DOHH2 (cell line): ENCODE data around the gene MBD1.
"Not testable (repeated sequence)": the region's sequence is repeated elsewhere in the genome, so short reads cannot be mapped to it uniquely, and the experiment has no call there.

ENCODE experiments used
- H3F3A ChIP-seq: fragments of 200-600 bp; sonication (generic), shearing (Covaris generic); 2 replicates; pipeline ENCODE4 v1.6.0; 2016; ENCODE audit warnings: antibody characterized with exemption, mild to moderate bottlenecking; ENCODE audit not compliant: control insufficient read depth, insufficient read depth
- H3K27ac ChIP-seq: fragments of 200-600 bp; sonication (generic); 2 replicates; pipeline ENCODE4 v1.5.1; 2014; ENCODE audit warnings: low read depth, mild to moderate bottlenecking, low read length, moderate library complexity
- H3K27me3 ChIP-seq: fragments of 200-600 bp; sonication (generic); 2 replicates; pipeline ENCODE4 v1.6.1; 2014; ENCODE audit warnings: mild to moderate bottlenecking, low read length, mixed read lengths; ENCODE audit not compliant: control insufficient read depth
- H3K36me3 ChIP-seq: fragments of 200-600 bp; sonication (generic); 2 replicates; pipeline ENCODE4 v1.6.1; 2014; ENCODE audit warnings: mild to moderate bottlenecking, low read length, moderate library complexity, mixed read lengths; ENCODE audit not compliant: control insufficient read depth
- H3K4me1 ChIP-seq: fragments of 200-600 bp; sonication (generic); 2 replicates; pipeline ENCODE4 v1.6.1; 2014; ENCODE audit warnings: mild to moderate bottlenecking, low read length, mixed read lengths; ENCODE audit not compliant: control insufficient read depth
- H3K4me2 ChIP-seq: fragments of 200-600 bp; sonication (generic); 2 replicates; pipeline ENCODE4 v1.6.0; 2014; ENCODE audit warnings: mild to moderate bottlenecking, low read length, moderate library complexity
- H3K4me3 ChIP-seq: fragments of 200-600 bp; sonication (generic); 2 replicates; pipeline ENCODE4 v1.5.1; 2014; ENCODE audit warnings: mild to moderate bottlenecking, low read length, mixed read lengths
- H3K79me2 ChIP-seq: fragments of 200-600 bp; sonication (generic); 2 replicates; pipeline ENCODE4 v1.6.1; 2014; ENCODE audit warnings: mild to moderate bottlenecking, low read length, mixed read lengths; ENCODE audit not compliant: control insufficient read depth
- H3K9me2 ChIP-seq: fragments of 200-600 bp; sonication (generic); replicated peaks from 2 replicates; pipeline ENCODE4 v1.6.1; 2014; ENCODE audit warnings: mild to moderate bottlenecking, low read length, mixed read lengths; ENCODE audit not compliant: control insufficient read depth
- H3K9me3 ChIP-seq: fragments of 200-600 bp; sonication (generic); 2 replicates; pipeline ENCODE4 v1.6.1; 2014; ENCODE audit warnings: antibody characterized with exemption, low read length, mixed read lengths; ENCODE audit not compliant: control insufficient read depth, insufficient read depth
- H4K20me1 ChIP-seq: fragments of 200-600 bp; sonication (generic); 2 replicates; pipeline ENCODE4 v1.6.0; 2014; ENCODE audit warnings: low read depth, mild to moderate bottlenecking, antibody characterized with exemption, low read length, moderate library complexity; ENCODE audit not compliant: control insufficient read depth, insufficient read depth
- EZH2phosphoT487 ChIP-seq: fragments of 200-600 bp; sonication (generic); IDR thresholded peaks from 2 replicates; pipeline ENCODE4 v1.6.1; 2017; ENCODE audit warnings: borderline replicate concordance, mild to moderate bottlenecking, antibody characterized with exemption, low read length, moderate library complexity, mixed read lengths
- TF ChIP-seq, protein P1 (sequence below): fragments of 200-600 bp; sonication (generic); IDR thresholded peaks from one replicate; pipeline ENCODE4 v1.5.1; 2014; ENCODE audit warnings: antibody characterized with exemption, mild to moderate bottlenecking, low read depth, low read length; ENCODE audit not compliant: poor library complexity, severe bottlenecking

Gene MBD1

DNA sequence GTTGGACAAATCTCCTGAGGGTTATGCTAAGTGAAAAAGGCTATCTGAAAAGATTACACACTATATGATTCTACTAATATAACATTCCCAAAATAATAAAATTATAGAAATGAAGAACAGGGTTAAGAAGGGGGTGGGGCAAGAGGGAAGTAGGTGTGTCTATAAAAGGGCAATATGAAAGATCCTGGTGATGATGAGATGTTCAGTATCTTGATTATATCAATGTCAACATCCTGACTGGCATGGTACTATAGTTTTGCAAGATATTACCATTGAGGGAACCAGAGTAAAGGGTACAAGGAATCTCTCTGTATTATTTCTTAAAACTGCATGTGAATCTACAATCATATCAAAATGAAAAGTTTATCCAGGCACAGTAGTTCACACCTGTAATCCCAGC is 31.7 kb downstream of the MBD1 start:
- Histone ChIP-seq H3K9me3 (no peaks in the 10 kb centered on the region), H4K20me1 (no peaks in the 10 kb centered on the region), H3K36me3 (no peaks in the 10 kb centered on the region), H3K4me3 (no peak overlapping the region), H3K27ac (no peak overlapping the region), H3K79me2 (no peaks in the 10 kb centered on the region), H3F3A (no peaks in the 10 kb centered on the region), H3K27me3 (peaks cover 4% of the 10 kb centered on the region), H3K4me2 (no peak overlapping the region), H3K4me1 (no peaks in the 10 kb centered on the region), H3K9me2 (no peaks in the 10 kb centered on the region)
- TF ChIP-seq, protein P1, sequence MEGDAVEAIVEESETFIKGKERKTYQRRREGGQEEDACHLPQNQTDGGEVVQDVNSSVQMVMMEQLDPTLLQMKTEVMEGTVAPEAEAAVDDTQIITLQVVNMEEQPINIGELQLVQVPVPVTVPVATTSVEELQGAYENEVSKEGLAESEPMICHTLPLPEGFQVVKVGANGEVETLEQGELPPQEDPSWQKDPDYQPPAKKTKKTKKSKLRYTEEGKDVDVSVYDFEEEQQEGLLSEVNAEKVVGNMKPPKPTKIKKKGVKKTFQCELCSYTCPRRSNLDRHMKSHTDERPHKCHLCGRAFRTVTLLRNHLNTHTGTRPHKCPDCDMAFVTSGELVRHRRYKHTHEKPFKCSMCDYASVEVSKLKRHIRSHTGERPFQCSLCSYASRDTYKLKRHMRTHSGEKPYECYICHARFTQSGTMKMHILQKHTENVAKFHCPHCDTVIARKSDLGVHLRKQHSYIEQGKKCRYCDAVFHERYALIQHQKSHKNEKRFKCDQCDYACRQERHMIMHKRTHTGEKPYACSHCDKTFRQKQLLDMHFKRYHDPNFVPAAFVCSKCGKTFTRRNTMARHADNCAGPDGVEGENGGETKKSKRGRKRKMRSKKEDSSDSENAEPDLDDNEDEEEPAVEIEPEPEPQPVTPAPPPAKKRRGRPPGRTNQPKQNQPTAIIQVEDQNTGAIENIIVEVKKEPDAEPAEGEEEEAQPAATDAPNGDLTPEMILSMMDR: no peak
- no peak for TF ChIP-seq EZH2phosphoT487

DNA sequence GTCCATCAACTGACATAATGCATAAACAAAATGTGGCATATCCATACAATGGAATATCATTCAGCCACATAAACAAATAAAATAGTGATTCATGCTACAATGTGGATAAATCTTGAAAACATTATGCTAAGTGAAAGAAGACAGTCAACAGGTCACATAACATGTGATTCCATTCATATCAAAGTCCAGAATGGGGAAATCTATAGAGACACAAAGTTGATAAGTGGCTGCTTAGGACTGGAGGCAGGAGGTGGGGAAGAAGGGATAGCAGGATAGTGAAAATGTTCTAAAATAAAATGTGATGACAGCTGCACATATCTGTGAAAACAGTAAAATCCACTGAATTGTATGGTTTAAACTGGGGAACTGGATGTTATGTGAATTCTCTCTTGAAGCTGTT is 33.8 kb downstream of the MBD1 start:
- no peaks in the 10 kb centered on the region for H3K9me2 ChIP-seq
- H3K27ac ChIP-seq: no peak overlapping the region
- H3F3A ChIP-seq: no peaks in the 10 kb centered on the region
- H3K4me1 ChIP-seq: no peaks in the 10 kb centered on the region
- H3K9me3 ChIP-seq: no peaks in the 10 kb centered on the region
- H3K4me3 ChIP-seq: no peak overlapping the region
- no peaks in the 10 kb centered on the region for H3K79me2 ChIP-seq
- H3K36me3 ChIP-seq: no peaks in the 10 kb centered on the region
- H3K4me2 ChIP-seq: no peak overlapping the region
- TF ChIP-seq EZH2phosphoT487: no peak
- TF ChIP-seq, protein P1: no peak
- no peaks in the 10 kb centered on the region for H4K20me1 ChIP-seq
- H3K27me3 ChIP-seq: peaks cover 4% of the 10 kb centered on the region

DNA sequence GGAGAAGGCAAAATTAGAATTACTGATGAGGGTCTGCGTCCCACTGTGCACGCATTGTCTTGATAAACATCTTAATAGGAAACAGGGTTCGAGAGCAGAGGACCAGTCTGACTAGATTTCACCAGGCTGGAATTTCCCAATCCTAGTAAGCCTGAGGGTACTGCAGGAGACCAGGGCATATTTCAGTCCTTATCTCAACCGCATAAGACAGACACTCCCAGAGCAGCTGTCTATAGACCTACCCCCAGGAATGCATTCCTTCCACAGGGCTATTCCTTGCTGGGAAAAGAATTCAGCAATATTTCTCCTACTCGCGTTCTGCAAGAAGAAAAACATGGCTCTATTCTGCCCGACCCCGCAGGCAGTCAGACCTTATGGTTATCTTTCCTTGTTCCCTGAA is 39.6 kb downstream of the MBD1 start:
- H3F3A ChIP-seq, H3K9me3 ChIP-seq, H3K36me3 ChIP-seq, H3K9me2 ChIP-seq, H3K4me1 ChIP-seq, H4K20me1 ChIP-seq, H3K79me2 ChIP-seq, H3K4me2 ChIP-seq, H3K27ac ChIP-seq, H3K27me3 ChIP-seq, H3K4me3 ChIP-seq: not testable (repeated sequence)

DNA sequence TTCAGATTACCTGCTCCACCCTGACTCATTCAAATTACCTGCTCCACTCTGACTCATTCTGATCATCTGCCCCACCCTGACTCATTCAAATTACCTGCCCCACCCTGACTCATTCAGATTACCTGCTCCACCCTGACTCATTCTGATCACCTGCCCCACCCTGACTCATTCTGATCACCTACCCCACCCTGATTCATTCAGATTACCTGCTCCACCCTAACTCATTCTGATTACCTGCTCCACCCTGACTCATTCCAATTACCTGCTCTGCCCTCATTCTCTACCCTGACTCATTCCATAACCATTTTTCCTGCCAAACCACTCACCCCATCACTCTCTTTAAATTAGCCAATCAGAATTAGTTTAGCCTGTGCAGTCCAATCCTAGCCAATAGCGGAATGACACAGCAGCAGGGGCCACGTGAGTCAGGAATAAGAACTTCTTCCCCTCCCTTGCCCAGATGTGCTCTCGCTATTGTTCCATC is 41.2 kb downstream of the MBD1 start:
- Histone ChIP-seq H3K9me2 (no peaks in the 10 kb centered on the region), H3K4me2 (no peak overlapping the region), H3K36me3 (no peaks in the 10 kb centered on the region), H3K4me1 (no peaks in the 10 kb centered on the region), H3K9me3 (no peaks in the 10 kb centered on the region), H4K20me1 (no peaks in the 10 kb centered on the region), H3K27me3 (peaks cover 8% of the 10 kb centered on the region), H3K79me2 (no peaks in the 10 kb centered on the region), H3K27ac (no peak overlapping the region), H3K4me3 (no peak overlapping the region), H3F3A (no peaks in the 10 kb centered on the region)
- TF ChIP-seq EZH2phosphoT487: no peak
- TF ChIP-seq, protein P1: no peak
